ENCODE results near the gene MMP28.

MMP28 gene

DNA sequence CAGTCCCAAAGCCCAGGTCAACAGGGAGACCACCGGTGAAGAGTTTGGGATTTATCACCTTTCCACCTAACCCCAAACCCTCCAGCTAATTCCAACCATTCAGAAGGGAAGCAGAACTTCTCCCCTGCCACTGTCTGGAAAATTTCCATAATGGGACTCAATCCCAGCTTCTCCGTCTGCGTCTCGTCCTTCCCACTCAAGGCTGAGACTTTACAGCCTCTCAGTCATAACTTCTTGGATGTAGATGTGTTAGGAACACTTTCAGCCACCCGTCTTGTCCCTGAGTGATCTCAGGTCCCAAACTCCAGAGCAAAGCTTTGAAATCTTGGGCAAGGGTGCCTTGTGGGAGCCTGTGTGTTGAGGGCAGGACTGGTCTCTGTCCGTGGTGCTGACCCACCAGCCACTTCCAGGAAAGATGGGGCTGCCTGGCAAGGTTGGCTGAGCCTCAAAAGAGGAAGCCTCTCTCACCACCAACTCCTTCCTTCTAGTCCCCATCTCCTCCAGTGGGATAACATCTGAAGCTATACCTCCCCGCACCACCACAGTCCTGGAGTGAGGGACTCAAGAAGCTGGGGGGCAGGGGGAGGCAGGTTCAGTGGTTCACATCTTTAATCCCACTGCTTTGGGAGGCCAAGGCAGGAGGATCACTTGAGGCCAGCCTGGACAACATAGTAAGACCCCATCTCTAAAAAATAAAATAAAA lies 51.7 kb downstream of the MMP28 start:
- DNase-seq (ENCODE audit: low read depth in 2 of 2): no peak

DNA sequence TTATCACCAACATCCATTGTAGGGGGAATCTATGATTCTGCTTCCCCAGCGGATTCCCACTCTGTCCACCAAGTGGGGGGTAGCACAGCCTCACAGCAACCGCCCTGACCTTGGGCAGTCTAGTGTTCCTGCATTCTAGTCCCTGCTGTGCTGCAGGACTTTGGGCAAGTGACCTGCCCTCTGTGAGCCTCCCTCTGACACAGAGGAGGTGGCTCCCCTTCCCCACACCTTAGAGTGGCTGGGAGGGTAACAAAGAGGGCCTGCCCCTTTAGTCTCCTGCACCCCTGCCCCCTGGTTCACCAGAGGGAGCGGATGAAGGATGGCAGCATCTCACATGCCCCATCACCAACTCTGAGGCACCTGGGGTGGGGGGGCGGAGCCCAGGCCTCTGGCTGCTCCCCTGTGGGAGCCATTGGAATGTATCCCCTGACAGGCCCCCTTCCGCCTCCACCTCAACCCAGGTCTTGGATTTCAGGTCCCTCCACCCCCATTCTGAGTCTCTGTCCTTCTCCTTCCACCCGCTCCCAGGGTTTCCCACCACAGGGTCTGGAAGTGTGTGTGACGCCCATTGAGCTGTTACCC lies 52.5 kb downstream of the MMP28 start:
- DNase-seq (ENCODE audit: low read depth in 2 of 2): no peak

DNA sequence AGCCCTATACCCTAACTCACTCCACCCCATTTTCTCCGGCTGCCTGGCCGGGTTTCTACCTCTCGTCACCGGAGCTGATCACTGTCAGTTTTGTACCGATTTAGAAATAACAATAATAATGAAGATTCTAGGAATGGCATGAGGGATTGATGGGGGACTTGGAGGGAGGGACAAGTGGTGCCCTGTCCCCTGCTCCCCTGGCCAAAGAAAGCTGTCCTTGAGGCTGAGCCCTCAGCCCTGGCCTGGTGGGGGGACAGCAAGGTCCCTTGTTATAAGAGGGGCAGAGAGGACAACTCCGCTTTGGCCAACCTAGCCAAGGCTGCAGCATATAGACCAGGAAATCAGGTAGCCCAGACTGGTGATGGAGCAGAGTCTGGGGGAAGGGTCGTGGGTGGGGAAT lies 52.9 kb downstream of the MMP28 start:
- DNase-seq (ENCODE audit: low read depth in 2 of 2): no peak

DNA sequence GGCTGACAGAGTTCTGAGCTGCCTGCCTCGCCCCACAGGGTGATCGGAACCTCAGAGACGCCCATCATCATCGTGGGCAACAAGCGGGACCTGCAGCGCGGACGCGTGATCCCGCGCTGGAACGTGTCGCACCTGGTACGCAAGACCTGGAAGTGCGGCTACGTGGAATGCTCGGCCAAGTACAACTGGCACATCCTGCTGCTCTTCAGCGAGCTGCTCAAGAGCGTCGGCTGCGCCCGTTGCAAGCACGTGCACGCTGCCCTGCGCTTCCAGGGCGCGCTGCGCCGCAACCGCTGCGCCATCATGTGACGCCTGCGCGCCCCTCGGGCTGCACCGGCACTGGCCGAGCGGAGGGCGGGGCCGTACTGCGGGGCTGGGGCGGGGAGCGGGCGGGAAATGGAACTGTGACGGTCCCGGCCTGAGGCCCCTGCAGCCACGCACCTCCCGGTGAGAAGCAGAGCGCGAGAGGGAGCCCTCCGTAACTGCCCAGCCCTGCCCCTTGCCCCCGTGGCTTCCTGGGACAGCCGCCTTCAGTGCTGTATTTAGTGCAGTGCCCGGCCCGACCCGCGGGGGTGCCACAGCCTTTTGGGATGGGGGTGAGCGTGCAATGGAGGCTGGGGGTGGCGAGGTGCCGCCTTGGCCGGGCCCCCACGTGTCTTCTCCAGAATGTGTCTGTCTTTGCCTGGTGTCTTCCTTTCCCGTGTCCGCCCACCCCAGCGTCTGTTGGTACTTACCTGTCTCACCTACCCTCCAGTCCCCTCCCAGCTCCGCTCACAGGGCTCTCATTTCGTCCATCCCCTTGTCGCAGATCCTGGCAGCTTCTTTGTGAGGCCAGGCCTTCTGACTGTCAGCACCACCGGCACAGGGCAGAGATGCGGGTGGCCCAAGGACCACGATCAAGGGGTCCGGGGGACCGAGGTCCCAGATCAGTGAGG lies 54.2 kb downstream of the MMP28 start:
- no peak for DNase-seq (ENCODE audit: low read depth in 2 of 2)

DNA sequence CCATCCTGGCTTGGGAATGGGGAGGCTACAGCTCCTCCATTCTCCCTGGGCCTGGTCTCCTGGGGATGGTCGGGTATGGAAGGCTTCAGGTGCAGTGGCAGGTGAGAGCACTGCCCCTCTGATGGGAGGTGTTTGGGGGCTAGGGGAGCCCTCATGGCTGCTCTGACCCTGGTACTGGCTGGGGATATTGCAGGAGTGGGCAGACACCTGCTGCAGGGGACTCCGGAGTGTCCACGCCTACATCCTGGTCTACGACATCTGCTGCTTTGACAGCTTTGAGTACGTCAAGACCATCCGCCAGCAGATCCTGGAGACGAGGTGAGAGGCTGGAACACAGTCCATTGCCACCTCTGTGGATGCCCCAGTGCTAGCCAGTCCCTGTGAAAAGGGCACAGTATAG lies 55.2 kb downstream of the MMP28 start:
- no peak for DNase-seq (ENCODE audit: low read depth in 2 of 2)

DNA sequence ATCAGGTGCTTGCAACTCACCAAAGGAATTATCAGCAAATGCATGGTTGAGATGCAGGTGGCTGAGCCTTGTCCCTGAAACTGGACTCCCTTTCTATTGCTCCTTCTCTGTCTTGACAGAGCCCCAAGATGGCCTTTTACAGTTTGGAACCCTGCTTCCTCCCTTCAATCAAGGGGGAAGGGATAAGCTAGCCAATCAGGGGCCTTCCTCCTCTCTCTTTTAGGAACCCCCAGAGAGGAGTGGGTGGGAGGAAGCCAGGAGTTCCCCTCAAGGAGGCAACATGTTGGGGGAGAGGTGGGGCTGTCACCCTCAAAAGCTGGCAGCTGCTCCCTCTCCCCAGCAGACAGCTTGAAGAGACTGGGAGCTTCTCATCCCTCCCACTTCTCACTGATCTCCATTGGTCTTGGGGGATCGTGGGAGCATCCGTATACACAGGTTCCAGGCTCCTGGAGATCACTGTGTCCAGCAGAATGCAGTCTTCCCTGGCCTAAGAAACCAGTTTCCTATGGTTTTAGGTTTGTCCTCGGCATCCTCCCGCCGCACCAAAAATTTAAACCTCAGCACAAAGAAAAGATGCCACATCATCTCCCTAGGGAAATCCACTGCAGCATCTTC lies 56.8 kb downstream of the MMP28 start:
- DNase-seq (ENCODE audit: low read depth in 2 of 2): no peak

DNA sequence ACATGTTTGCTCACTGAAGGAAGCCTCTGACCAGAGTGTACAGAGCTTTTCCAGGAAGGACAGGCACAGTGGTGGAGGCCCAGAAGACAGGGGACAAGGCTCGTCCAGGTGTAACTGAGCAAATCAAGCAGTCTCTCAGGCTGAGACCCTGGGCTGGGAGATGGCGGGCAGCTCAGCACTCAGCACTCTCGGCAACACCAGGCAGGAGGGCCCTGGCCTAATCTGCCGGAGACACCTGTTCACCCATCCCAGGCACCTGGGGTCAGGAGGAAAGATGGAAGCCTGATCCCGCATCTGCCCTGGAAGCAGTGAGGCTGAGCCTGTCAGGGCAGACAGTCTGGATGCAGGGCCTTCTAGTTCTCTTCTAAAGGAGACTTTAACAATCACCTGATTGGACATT lies 59.2 kb downstream of the MMP28 start:
- DNase-seq (ENCODE audit: low read depth in 2 of 2): no peak

DNA sequence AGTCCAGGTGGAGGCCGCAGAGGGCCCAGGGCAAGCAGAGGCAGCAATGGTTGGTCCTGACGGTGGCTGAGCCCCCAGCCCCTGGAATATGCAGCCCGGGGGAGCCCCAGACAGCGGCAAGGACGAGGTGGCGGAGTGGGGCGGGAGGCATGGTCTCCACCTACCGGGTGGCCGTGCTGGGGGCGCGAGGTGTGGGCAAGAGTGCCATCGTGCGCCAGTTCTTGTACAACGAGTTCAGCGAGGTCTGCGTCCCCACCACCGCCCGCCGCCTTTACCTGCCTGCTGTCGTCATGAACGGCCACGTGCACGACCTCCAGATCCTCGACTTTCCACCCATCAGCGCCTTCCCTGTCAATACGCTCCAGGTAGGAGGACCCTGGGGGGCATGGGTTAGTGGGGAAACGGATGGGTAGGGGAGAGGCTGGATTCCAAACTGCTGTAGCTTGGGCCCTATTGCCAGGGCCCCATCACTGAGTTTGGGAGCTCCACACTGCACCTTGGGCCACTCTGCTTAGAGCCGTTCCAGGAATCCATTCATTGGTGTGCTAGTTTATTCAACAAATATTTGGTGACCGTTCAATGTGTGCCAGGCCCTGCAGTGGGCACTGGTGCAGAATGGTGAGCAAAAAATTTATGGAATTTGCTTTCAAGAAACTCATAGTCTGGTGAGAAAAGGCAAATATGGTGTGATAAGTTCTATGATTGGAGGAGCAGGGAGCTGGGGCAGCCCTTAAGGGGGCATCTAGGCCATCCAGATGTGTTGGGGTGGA lies 60.2 kb downstream of the MMP28 start:
- no peak for DNase-seq (ENCODE audit: low read depth in 2 of 2)

DNA sequence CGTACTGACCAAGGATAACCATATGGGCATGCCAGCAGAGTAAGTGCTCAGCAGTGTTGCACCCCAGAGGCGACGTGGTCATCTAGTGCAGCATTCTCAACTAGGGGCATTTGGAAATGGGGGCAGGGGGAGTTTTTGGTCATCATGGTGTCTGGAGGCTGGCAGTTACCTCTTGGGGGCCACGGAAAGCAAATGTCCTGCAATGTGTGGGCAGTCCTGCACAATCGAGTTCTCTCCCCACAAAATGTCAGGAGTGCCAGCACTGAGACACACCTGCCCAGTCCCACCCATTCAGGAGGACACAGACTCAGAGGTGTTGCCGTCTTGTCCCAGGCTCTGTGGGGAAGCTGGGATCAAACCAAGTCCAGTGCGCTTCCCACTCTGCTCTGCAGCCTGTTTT lies 61.0 kb downstream of the MMP28 start:
- no peak for DNase-seq (ENCODE audit: low read depth in 2 of 2)

DNA sequence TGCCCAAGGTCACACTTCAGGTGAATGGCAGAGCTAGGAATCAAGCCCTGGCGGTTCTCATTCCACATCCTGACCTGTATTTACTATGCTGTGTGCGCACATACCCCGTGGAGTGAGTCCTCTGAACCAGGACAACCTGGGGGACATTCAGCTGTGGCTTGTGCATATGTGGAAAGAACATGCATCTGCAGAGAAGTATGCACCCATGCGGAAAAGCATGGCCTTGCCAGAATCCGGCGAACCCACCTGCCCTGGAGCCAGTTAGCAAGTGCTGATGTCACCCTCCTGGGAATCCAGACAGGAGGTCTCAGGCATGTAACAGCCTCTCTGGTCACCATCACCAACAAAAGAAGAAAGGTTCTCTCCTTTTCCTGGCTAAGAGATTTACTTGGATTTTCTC lies 62.1 kb downstream of the MMP28 start:
- DNase-seq (ENCODE audit: low read depth in 2 of 2): no peak

DNA sequence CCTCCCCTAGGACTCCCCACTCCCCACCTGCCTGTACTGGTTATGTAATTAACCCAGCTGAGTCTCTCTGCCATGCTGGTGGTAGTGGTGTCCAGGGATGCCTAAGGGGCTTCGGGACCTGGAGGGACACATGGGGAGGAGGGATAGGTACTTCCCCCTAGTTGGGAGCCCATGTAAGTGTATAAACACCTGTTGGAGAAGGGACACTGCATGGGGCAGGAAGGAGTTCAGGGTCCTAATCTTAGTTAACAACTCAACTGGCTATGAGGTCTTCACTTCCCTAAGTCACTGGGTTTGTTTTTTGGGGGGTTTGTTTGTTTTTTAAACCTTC lies 62.7 kb downstream of the MMP28 start:
- DNase-seq (ENCODE audit: low read depth in 2 of 2): no peak

DNA sequence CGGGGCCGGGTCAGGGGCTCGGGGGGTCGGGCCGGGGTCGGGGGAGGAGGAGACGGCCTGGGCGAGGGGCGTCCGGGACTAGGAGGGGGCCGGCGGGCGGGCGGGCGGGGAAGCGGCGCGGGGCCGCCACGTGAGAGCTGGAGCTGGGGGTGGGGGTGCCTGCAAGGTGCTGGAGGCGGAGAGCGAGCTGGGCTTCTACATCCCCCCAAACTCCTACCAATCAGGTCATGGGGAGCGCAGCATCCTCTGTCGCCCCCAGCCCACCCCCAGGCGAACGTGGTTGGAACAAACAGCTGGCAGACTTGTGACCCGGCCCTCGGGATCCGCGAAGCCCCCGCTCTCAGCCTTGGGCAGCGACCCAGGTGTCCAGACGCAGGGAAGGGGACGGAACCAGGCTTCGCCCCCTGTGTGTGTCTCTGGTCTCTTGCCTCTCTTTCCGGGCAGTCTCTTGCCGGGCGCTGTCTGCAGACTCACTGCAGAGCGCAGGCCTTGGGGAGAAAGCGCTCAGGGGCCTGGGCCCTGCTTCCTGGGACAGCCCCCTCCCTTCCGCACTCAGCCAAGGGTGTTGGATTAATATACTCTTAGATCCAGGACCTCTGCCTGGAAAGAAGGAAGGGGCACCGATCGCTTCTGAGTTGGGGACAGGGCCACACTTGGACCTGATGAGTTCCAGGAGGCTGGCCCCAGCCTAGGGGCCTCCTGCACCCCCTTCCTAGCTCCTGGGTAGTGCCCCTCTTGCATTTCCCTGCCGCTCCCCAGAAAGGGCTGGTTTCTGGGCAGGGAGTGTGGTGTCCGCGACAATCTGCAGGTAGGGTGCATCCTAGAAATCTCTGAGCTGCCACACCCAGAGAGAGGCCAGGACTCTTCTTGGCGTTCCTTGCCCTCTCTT lies 63.3 kb downstream of the MMP28 start:
- DNase-seq (ENCODE audit: low read depth in 2 of 2): no peak

DNA sequence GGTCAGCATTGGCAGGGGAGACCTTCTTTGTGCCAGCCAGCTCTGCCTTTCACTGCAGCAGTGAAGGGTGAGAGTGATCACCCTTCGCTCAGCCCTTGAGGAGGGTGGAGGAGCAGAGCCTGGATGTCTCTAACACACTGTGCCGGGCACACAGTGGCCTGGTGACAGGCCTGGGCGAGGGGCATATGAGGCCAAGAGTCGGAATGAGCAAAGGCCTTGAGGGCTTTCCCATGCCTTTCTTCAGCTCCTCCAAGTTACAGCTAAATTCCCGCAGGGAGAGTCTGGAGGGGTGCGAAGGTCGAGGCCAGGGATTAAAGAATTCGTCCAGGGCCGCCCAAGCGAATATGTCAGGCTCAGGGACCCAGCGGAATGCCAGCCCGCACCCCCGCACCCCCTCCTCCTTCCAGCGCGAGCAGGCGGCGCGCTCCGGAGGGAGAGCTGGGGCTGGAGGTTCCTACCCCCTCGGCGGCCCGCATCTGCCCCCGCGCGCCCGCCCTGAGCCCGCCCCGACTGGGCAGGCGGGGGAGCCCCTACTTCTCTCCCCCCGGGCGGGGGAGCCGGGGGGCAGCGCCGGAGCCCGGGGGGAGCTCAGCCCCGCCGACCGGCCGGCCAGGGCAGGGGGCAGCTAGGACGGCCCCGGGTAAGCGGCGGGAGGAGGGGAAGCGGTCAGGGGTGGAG lies 64.1 kb downstream of the MMP28 start, which contains the start of gene RASL10B:
Gene RASL10B (plus strand): TSS at position 401 of the 678 bp plus-strand sequence. CDS start 3,546 bp downstream, outside the sequence.
- DNase-seq (ENCODE audit: low read depth in 2 of 2): peak in 1 of 2 donors; percentile 16

DNA sequence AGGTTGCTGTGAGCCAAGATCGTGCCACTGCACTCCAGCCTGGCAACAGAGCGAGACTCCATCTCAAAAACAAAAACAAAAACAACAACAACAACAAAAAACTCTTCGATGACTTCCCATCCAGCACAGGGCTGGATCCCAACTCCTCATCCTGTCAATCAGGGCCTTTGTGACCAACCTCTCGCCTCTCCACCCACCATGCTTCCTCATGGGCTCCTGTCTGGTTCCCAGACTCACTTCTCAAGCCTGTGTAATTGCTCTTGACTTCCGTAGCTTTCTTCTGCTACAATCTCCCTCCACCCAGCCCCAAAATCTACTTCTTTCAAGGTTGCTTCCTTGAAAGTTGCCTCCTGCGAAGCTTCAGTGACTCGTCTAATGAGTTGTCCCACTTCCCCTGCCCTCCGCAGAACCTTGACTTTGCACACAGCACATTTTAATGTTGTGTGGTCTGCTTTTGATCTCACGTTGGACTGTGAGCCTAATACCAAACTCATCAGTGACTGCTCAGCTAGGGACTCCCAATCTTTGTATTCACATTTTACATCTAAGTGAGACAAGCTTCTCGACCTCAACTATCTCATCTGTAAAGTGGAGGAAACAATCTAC lies 64.9 kb downstream of the MMP28 start:
- no peak for DNase-seq (ENCODE audit: low read depth in 2 of 2)

DNA sequence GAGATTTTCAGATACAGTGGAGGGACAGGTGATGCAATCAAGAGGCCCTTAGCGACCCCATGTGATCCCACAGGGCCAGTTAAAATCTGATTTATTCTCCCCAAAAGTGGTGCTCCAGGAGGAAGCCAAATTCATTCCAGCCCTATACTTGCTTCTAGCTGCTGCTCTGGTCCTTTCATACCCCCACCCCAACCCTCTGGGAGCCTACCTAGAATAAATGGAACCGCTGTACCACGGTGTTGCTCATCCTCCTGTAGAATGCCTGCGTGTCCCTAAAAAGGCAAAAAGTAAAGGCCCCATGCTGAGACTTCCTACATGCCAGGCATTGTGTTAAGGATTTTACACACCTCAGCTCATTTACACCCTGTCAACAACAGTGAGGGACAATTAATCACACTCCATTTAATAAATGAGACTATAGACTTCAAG lies 66.0 kb downstream of the MMP28 start:
- DNase-seq (ENCODE audit: low read depth in 2 of 2): no peak

DNA sequence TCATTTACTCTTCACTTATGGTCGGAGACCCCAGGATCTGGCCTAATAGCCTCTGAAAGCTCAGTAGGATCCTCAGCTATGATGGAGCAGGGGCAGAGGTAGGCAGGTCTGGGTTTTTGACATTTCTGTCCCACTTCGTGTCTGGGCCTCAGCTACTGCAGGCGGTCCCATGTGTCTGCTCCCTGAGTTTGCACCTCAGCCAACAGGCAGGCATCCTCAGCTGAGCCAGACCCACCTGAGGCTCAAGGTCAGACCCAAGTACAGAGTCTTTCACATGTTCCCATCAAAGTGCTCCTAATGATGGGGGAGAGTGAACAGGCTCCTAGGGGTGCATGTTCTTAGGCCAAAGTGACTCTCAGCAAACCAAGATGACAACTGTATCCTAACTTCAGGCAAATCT lies 66.9 kb downstream of the MMP28 start:
- DNase-seq (ENCODE audit: low read depth in 2 of 2): no peak

DNA sequence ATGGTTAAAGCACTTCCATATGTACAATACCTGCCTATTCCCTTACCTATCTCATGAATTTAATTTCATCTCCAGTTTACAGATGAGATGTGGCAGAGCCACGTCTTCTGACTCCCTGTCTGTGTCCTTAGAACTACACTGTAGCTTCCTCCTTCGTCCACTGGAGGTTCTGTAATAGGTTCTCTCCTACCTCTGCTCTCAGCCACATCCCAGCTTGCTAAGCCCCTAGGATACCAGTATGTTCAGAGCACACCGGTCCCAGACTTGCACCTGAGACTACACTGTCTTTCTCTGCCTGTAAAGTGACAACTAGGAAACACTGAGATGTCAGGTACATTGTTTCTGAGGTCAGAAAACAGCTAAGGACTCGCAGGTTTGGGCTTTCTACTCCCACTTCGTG lies 67.8 kb downstream of the MMP28 start:
- no peak for DNase-seq (ENCODE audit: low read depth in 2 of 2)

DNA sequence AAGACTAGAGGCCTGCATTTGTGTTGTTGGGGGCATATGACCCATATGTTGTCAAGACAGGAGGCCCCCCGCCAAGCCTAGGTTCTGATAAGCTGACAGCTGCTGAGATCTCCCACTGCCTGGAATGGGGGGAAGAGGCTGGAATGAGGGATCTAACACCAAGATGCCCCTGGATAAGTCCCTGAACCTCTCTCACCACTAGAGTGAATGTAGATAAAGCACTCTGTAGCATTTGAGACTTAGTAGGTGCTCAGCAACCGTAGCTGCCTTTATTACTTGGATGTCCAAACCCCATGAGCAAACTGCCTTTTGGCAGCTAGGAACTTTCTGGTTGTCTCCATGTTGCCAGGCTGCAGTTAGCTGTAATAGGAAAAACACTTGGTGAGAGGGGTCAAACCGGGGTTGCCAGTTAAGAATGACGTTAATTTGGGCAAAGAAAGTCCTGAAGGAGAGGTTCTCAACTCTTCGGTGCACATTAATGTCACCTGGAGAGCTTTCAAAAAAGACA lies 68.4 kb downstream of the MMP28 start:
- no peak for DNase-seq (ENCODE audit: low read depth in 2 of 2)

All from stimulated activated CD8-positive, alpha-beta memory T cell treated with anti-CD3 and anti-CD28 coated beads, Interleukin-2, amount 100 ng/mL, for 1 hour (primary cell).